HG03097 (cell line): ENCODE measurements around the gene RAB37.
A peak's percentile ranks its signal among the peaks of the same experiment; 100 is the strongest.

ENCODE experiments used
- ATAC-seq: cut with Tn5 transposase; IDR thresholded peaks from one replicate; pipeline ENCODE4 v1.9.1; 2021; ENCODE audit not compliant: unreplicated experiment, low FRiP score

Gene RAB37

GRCh38 chr17:74759941-74760340, 22.9 kb downstream of the RAB37 start:
- ATAC-seq, result no peak

- no peak for ATAC-seq
These were observed 23.5 kb downstream of the RAB37 start for GRCh38 chr17:74760404-74761105.

- ATAC-seq, result no peak
These were observed 24.4 kb downstream of the RAB37 start for GRCh38 chr17:74761419-74761818.

GRCh38 chr17:74761931-74762330, 24.9 kb downstream of the RAB37 start:
- no peak for ATAC-seq

GRCh38 chr17:74763565-74764387, 26.7 kb downstream of the RAB37 start:
- ATAC-seq, result no peak

GRCh38 chr17:74764751-74765286, 27.8 kb downstream of the RAB37 start:
- no peak for ATAC-seq

GRCh38 chr17:74766413-74766812, 29.4 kb downstream of the RAB37 start:
- ATAC-seq, result no peak

- ATAC-seq, result no peak
These were observed 30.1 kb downstream of the RAB37 start for GRCh38 chr17:74767111-74767516.

GRCh38 chr17:74768069-74768762, 31.2 kb downstream of the RAB37 start:
- ATAC-seq, result no peak

GRCh38 chr17:74768763-74769114, 31.7 kb downstream of the RAB37 start:
- ATAC-seq, result no peak

GRCh38 chr17:74769266-74769855, 32.3 kb downstream of the RAB37 start:
- no peak for ATAC-seq

GRCh38 chr17:74769856-74770497, 32.9 kb downstream of the RAB37 start:
- ATAC-seq, result no peak

- ATAC-seq, result no peak
These were observed 33.7 kb downstream of the RAB37 start for GRCh38 chr17:74770498-74771318.

- ATAC-seq, result no peak
These were observed 34.4 kb downstream of the RAB37 start for GRCh38 chr17:74771319-74771914.

- ATAC-seq, result no peak
These were observed 35.0 kb downstream of the RAB37 start for GRCh38 chr17:74772053-74772452.

GRCh38 chr17:74773414-74773813, 36.4 kb downstream of the RAB37 start:
- ATAC-seq, result no peak

- no peak for ATAC-seq
These were observed 36.8 kb downstream of the RAB37 start for GRCh38 chr17:74773871-74774286.

- peak; percentile 4 for ATAC-seq
These were observed 38.5 kb downstream of the RAB37 start for GRCh38 chr17:74775409-74776043.
